Liver (tissue), 9 donors: ENCODE results near the gene WDR45. TPM values are rescaled to one million over a fixed set of nuclear protein-coding genes. Genes with fewer than 3 reads are reported as not detected.

ENCODE experiments used
- DNase-seq: peaks from one replicate; pipeline ENCODE4 v3.0.0-alpha.2; 2017; ENCODE audit warnings: low spot score
- H3K27ac ChIP-seq, 2 donors: one replicate each; pipeline ENCODE4 v1.7.0; 2013; ENCODE audit warnings: inconsistent platforms in 2 of 2, low read length in 2 of 2, control low read depth in 1 of 2, low read depth in 1 of 2, mild to moderate bottlenecking in 1 of 2
- H3K27me3 ChIP-seq, 4 donors: one replicate each; pipeline versions ENCODE4 v1.6.1 to v1.7.0; 2013; ENCODE audit warnings: low read length in 3 of 4, inconsistent platforms in 1 of 4, mild to moderate bottlenecking in 1 of 4, moderate library complexity in 1 of 4; ENCODE audit not compliant: control insufficient read depth in 4 of 4, insufficient read depth in 4 of 4
- H3K36me3 ChIP-seq, 4 donors: one replicate each; pipeline versions ENCODE4 v1.6.1 to v1.7.0; 2013; ENCODE audit warnings: low read length in 3 of 4, mild to moderate bottlenecking in 3 of 4, low read depth in 1 of 4, moderate library complexity in 1 of 4; ENCODE audit not compliant: control insufficient read depth in 4 of 4, insufficient read depth in 3 of 4
- H3K4me1 ChIP-seq, 4 donors: one replicate each; pipeline versions ENCODE4 v1.6.1 to v1.7.0; 2013; ENCODE audit warnings: low read length in 3 of 4, mild to moderate bottlenecking in 3 of 4, moderate library complexity in 1 of 4; ENCODE audit not compliant: control insufficient read depth in 4 of 4, insufficient read depth in 4 of 4
- H3K4me3 ChIP-seq, 3 donors: one replicate each; pipeline versions ENCODE4 v1.6.1 to v1.7.0; 2013; ENCODE audit warnings: low read length in 3 of 3, control low read depth in 1 of 3, low read depth in 1 of 3, mild to moderate bottlenecking in 1 of 3
- H3K9ac ChIP-seq, 2 donors: one replicate each; pipeline ENCODE4 v1.7.0; 2013; ENCODE audit warnings: low read length in 2 of 2, mild to moderate bottlenecking in 2 of 2, moderate library complexity in 2 of 2, control low read depth in 1 of 2, low read depth in 1 of 2
- H3K9me3 ChIP-seq, 4 donors: one replicate each; pipeline versions ENCODE4 v1.6.1 to v1.7.0; 2013; ENCODE audit warnings: low read length in 3 of 4; ENCODE audit not compliant: control insufficient read depth in 4 of 4
- CTCF ChIP-seq: fragments of 150-350 bp; IDR thresholded peaks from 2 replicates; pipeline ENCODE4 v1.5.1; 2017; ENCODE audit warnings: improper control_type of control experiment, low read depth, low read length; ENCODE audit not compliant: missing input control
- EGR1 ChIP-seq, 2 donors: IDR thresholded peaks; 2 replicates each; pipeline ENCODE4 v1.6.1; 2016 to 2018; ENCODE audit warnings: antibody characterized with exemption in 2 of 2, low read depth in 2 of 2
- FOXA1 ChIP-seq: IDR thresholded peaks from 2 replicates; pipeline ENCODE4 v1.6.1; 2016; ENCODE audit warnings: antibody characterized with exemption
- FOXA2 ChIP-seq: IDR thresholded peaks from 2 replicates; pipeline ENCODE4 v1.6.1; 2016; ENCODE audit warnings: antibody characterized with exemption
- GABPA ChIP-seq, 2 donors: IDR thresholded peaks in 1 of 2; conservative IDR thresholded peaks in 1 of 2; 2 replicates each; pipeline ENCODE4 v1.6.1; 2016; ENCODE audit warnings: antibody characterized with exemption in 2 of 2, mild to moderate bottlenecking in 1 of 2, moderate library complexity in 1 of 2
- HNF4A ChIP-seq, 2 donors: conservative IDR thresholded peaks; 2 replicates each; pipeline ENCODE4 v1.6.1; 2016; ENCODE audit warnings: antibody characterized with exemption in 2 of 2, mild to moderate bottlenecking in 2 of 2
- HNF4G ChIP-seq: IDR thresholded peaks from 2 replicates; pipeline ENCODE4 v1.6.1; 2016; ENCODE audit warnings: antibody characterized with exemption
- MAX ChIP-seq: IDR thresholded peaks from 2 replicates; pipeline ENCODE4 v1.6.1; 2016; ENCODE audit warnings: antibody characterized with exemption
- RAD21 ChIP-seq, 2 donors: IDR thresholded peaks; 2 replicates each; pipeline ENCODE4 v1.6.1; 2016; ENCODE audit warnings: antibody characterized with exemption in 2 of 2, mild to moderate bottlenecking in 2 of 2
- REST ChIP-seq: IDR thresholded peaks from 2 replicates; pipeline ENCODE4 v1.6.1; 2016; ENCODE audit warnings: antibody characterized with exemption, mild to moderate bottlenecking
- RXRA ChIP-seq, 2 donors: IDR thresholded peaks; 2 replicates each; pipeline ENCODE4 v1.6.1; 2017 to 2018; ENCODE audit warnings: antibody characterized with exemption in 2 of 2, mild to moderate bottlenecking in 1 of 2
- TAF1 ChIP-seq: conservative IDR thresholded peaks from 2 replicates; pipeline ENCODE4 v1.6.1; 2016; ENCODE audit warnings: antibody characterized with exemption, mild to moderate bottlenecking
- ZBTB33 ChIP-seq: IDR thresholded peaks from 2 replicates; pipeline ENCODE4 v1.6.1; 2016; ENCODE audit warnings: antibody characterized with exemption
- WGBS: extraction: QIAGEN DNeasy Blood & Tissue Kit; methylation state at CpG from one replicate; pipeline ENCODE4 v1.1.7; 2013; 5-methylcytosine and 5-hydroxymethylcytosine counted together
- polyA plus RNA-seq, 2 donors: library from polyadenylated mRNA; stranded (reverse) in 1 of 2; unstranded in 1 of 2; fragments of 200-250 nt in 1 of 2; fragments of >200 nt in 1 of 2; fragmentation: Nextera tagmentation in 1 of 2; extraction: Ambion mirVana in 1 of 2; gene quantifications; one replicate each; pipeline versions ENCODE4 v1.2.1 to v1.2.3, GENCODE V29; 2013 to 2015
- total RNA-seq, 2 donors: library from RNA; depleted of rRNA; stranded (reverse); fragments of >200 nt; gene quantifications; one replicate each; pipeline ENCODE4 v1.2.3, GENCODE V29; 2014
- donor health status: healthy.
- donor health status: healthy.
- donor health status: healthy.
- donor health status: healthy.
- donor health status: healthy.

WDR45 gene
- total and polyA plus RNA-seq, 4 donors = 28.0 to 60.7 (median 49.6) TPM

GRCh38 chrX:49122499-49122898, 42.8 kb upstream of the WDR45 start (continued):
- no peak for TF ChIP-seq ZBTB33

GRCh38 chrX:49120091-49120490, 40.4 kb upstream of the WDR45 start:
- peak in 1 of 2 donors; percentile 49 for TF ChIP-seq RAD21 (IDR thresholded peaks at IDR 0.05)
- TF ChIP-seq HNF4G = no peak
- Histone ChIP-seq H3K4me1 (peaks cover 0 to 16% (median 9%) of the 10 kb centered on the region in 4 donors), H3K27ac (no peak overlapping the region), H3K4me3 (no peak overlapping the region), H3K36me3 (peaks cover 3 to 38% (median 12%) of the 10 kb centered on the region in 4 donors), H3K27me3 (no peaks in the 10 kb centered on the region), H3K9ac (no peak overlapping the region), H3K9me3 (no peaks in the 10 kb centered on the region)
- no peak for DNase-seq
- 69% methylated on average over 1 of the region's 1 CpG for WGBS

GRCh38 chrX:49117581-49117980, 37.9 kb upstream of the WDR45 start:
- H3K27me3 ChIP-seq = no peaks in the 10 kb centered on the region
- peaks cover 0 to 10% (median 4%) of the 10 kb centered on the region in 4 donors for H3K4me1 ChIP-seq
- DNase-seq = peak; percentile 45
- WGBS = 74% methylated on average over 6 of the region's 6 CpGs
- H3K4me3 ChIP-seq = no peak overlapping the region
- H3K36me3 ChIP-seq = peaks cover 9 to 47% (median 17%) of the 10 kb centered on the region in 4 donors
- TF ChIP-seq TAF1 (no peak), CTCF (no peak), RXRA (IDR thresholded peaks at IDR 0.05) (no peak), HNF4G (no peak), HNF4A (conservative IDR thresholded peaks at IDR 0.05) (no peak), FOXA2 (no peak), MAX (no peak), GABPA (IDR thresholded peaks at IDR 0.05 in 1 of 2, conservative IDR thresholded peaks at IDR 0.05 in 1 of 2) (no peak), FOXA1 (no peak), EGR1 (IDR thresholded peaks at IDR 0.05; ENCODE audit: low read depth in 2 of 2) (no peak), REST (no peak)
- no peak overlapping the region for H3K27ac ChIP-seq
- no peak overlapping the region for H3K9ac ChIP-seq
- no peaks in the 10 kb centered on the region for H3K9me3 ChIP-seq
